ENCODE results near the gene KCNJ14. TPM values are rescaled to one million over a fixed set of nuclear protein-coding genes. Genes with fewer than 3 reads are reported as not detected.

The KCNJ14 gene
- total and polyA plus RNA-seq, 2 experiments from 2014 or later, result 0.48 to 0.97 TPM

- H4K20me1 ChIP-seq (ENCODE audit: insufficient read depth), result no peaks in the 10 kb centered on the region
- peak overlapping the region; percentile 84 for H3K4me2 ChIP-seq (ENCODE audit: unreplicated experiment)
- DNase-seq, result no peak
- H2AFZ ChIP-seq, result peak overlapping the region; percentile 80
- TF ChIP-seq EZH2 (IDR thresholded peaks at IDR 0.05; ENCODE audit: insufficient read depth, poor library complexity, severe bottlenecking) (no peak), EZH2phosphoT487 (IDR thresholded peaks at IDR 0.05; ENCODE audit: insufficient read depth, low read depth) (no peak)
- H3K9ac ChIP-seq, result no peak overlapping the region
- peaks cover 27% of the 10 kb centered on the region for H3K79me2 ChIP-seq (ENCODE audit: insufficient read depth)
- H3F3A ChIP-seq (ENCODE audit: insufficient read depth), result peaks cover 17% of the 10 kb centered on the region
- peaks cover 15% of the 10 kb centered on the region for H3K36me3 ChIP-seq (ENCODE audit: low read depth)
- WGBS, 2 experiments (ENCODE audit: low coverage in 1 of 2, low lambda C conversion rate in 2 of 2, missing lambda C conversion rate in 2 of 2), result 11 to 14% methylated on average over 24 to 40 of the region's 45 CpGs
- H3K4me3 ChIP-seq, result peak overlapping the region; percentile 95
- no peak overlapping the region for H3K27ac ChIP-seq
- in situ Hi-C loops (cut with MboI), result no loop called here
- H3K27me3 ChIP-seq (replicated peaks; ENCODE audit: insufficient read depth), result no peaks in the 10 kb centered on the region
- no peaks in the 10 kb centered on the region for H3K4me1 ChIP-seq (ENCODE audit: insufficient read depth)
- no peaks in the 10 kb centered on the region for H3K9me3 ChIP-seq (ENCODE audit: low read depth)
- H3K9me2 ChIP-seq (ENCODE audit: insufficient read depth), result no peaks in the 10 kb centered on the region
Measured at GRCh38 chr19:48443731-48444128, 11.6 kb upstream of the KCNJ14 start.

- Histone ChIP-seq H3K27ac (peak overlapping the region; percentile 19), H3K79me2 (ENCODE audit: insufficient read depth) (peaks cover 30% of the 10 kb centered on the region), H3K4me2 (ENCODE audit: unreplicated experiment) (peak overlapping the region; percentile 84), H4K20me1 (ENCODE audit: insufficient read depth) (no peaks in the 10 kb centered on the region), H3K9ac (peak overlapping the region; percentile 92), H3K27me3 (replicated peaks; ENCODE audit: insufficient read depth) (no peaks in the 10 kb centered on the region), H3K9me3 (ENCODE audit: low read depth) (no peaks in the 10 kb centered on the region), H2AFZ (peak overlapping the region; percentile 80), H3K9me2 (ENCODE audit: insufficient read depth) (no peaks in the 10 kb centered on the region), H3K4me1 (ENCODE audit: insufficient read depth) (no peaks in the 10 kb centered on the region), H3K36me3 (ENCODE audit: low read depth) (peaks cover 15% of the 10 kb centered on the region), H3F3A (ENCODE audit: insufficient read depth) (peaks cover 17% of the 10 kb centered on the region), H3K4me3 (peak overlapping the region; percentile 95)
- in situ Hi-C loops (cut with MboI), result no loop called here
- TF ChIP-seq EZH2 (IDR thresholded peaks at IDR 0.05; ENCODE audit: insufficient read depth, poor library complexity, severe bottlenecking) (no peak), EZH2phosphoT487 (IDR thresholded peaks at IDR 0.05; ENCODE audit: insufficient read depth, low read depth) (no peak)
- WGBS, 2 experiments (ENCODE audit: low coverage in 1 of 2, low lambda C conversion rate in 2 of 2, missing lambda C conversion rate in 2 of 2), result 9% methylated on average over 29 to 38 of the region's 38 CpGs
- no peak for DNase-seq
Measured at GRCh38 chr19:48444129-48444935, 11.0 kb upstream of the KCNJ14 start.

GRCh38 chr19:48444936-48445200, 10.5 kb upstream of the KCNJ14 start:
- no peaks in the 10 kb centered on the region for H3K9me3 ChIP-seq (ENCODE audit: low read depth)
- TF ChIP-seq EZH2phosphoT487 (IDR thresholded peaks at IDR 0.05; ENCODE audit: insufficient read depth, low read depth), result no peak
- TF ChIP-seq EZH2 (IDR thresholded peaks at IDR 0.05; ENCODE audit: insufficient read depth, poor library complexity, severe bottlenecking), result no peak
- peaks cover 15% of the 10 kb centered on the region for H3K36me3 ChIP-seq (ENCODE audit: low read depth)
- in situ Hi-C loops (cut with MboI), result no loop called here
- no peaks in the 10 kb centered on the region for H3K9me2 ChIP-seq (ENCODE audit: insufficient read depth)
- H3K27me3 ChIP-seq (replicated peaks; ENCODE audit: insufficient read depth), result no peaks in the 10 kb centered on the region
- peak overlapping the region; percentile 92 for H3K9ac ChIP-seq
- H3K4me2 ChIP-seq (ENCODE audit: unreplicated experiment), result peak overlapping the region; percentile 84
- no peaks in the 10 kb centered on the region for H4K20me1 ChIP-seq (ENCODE audit: insufficient read depth)
- H3K27ac ChIP-seq, result peak overlapping the region; percentile 19
- H2AFZ ChIP-seq, result peak overlapping the region; percentile 80
- H3K4me3 ChIP-seq, result peak overlapping the region; percentile 95
- 0 to 1% methylated on average over 3 of the region's 3 CpGs for WGBS, 2 experiments (ENCODE audit: low coverage in 1 of 2, low lambda C conversion rate in 2 of 2, missing lambda C conversion rate in 2 of 2)
- no peaks in the 10 kb centered on the region for H3K4me1 ChIP-seq (ENCODE audit: insufficient read depth)
- peak; percentile 42 for DNase-seq
- H3K79me2 ChIP-seq (ENCODE audit: insufficient read depth), result peaks cover 30% of the 10 kb centered on the region
- peaks cover 17% of the 10 kb centered on the region for H3F3A ChIP-seq (ENCODE audit: insufficient read depth)

DNA sequence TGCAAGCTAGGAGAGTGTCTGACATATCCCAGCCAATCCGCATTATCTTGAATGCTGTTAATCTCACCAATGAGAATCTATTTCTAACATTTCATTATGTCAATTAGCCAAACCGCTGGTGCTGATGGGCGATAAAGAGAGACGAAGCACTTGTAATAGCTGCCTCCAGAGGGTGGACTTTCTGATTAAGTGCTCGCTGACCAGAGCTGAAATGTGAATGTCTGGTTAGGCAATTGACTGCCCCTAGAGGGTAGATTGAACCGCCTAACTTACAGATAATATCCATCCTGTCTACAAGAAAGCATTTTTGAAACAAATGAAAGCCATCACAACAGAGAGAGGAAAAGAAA, 10.1 kb upstream of the KCNJ14 start:
- no peaks in the 10 kb centered on the region for H3K27me3 ChIP-seq (replicated peaks; ENCODE audit: insufficient read depth)
- H3K9ac ChIP-seq, result peak overlapping the region; percentile 92
- H3K4me1 ChIP-seq (ENCODE audit: insufficient read depth), result no peaks in the 10 kb centered on the region
- peaks cover 15% of the 10 kb centered on the region for H3K36me3 ChIP-seq (ENCODE audit: low read depth)
- TF ChIP-seq EZH2 (IDR thresholded peaks at IDR 0.05; ENCODE audit: insufficient read depth, poor library complexity, severe bottlenecking), result no peak
- TF ChIP-seq EZH2phosphoT487 (IDR thresholded peaks at IDR 0.05; ENCODE audit: insufficient read depth, low read depth), result 0 out of 2 replicates have a peak, but pooled peaks have one; percentile 35
- H3K9me2 ChIP-seq (ENCODE audit: insufficient read depth), result no peaks in the 10 kb centered on the region
- WGBS, 2 experiments (ENCODE audit: low coverage in 1 of 2, low lambda C conversion rate in 2 of 2, missing lambda C conversion rate in 2 of 2), result 0 to 1% methylated on average over 6 of the region's 6 CpGs
- no peaks in the 10 kb centered on the region for H3K9me3 ChIP-seq (ENCODE audit: low read depth)
- peak overlapping the region; percentile 95 for H3K4me3 ChIP-seq
- peaks cover 17% of the 10 kb centered on the region for H3F3A ChIP-seq (ENCODE audit: insufficient read depth)
- H3K79me2 ChIP-seq (ENCODE audit: insufficient read depth), result peaks cover 30% of the 10 kb centered on the region
- peak overlapping the region; percentile 80 for H2AFZ ChIP-seq
- peak overlapping the region; percentile 84 for H3K4me2 ChIP-seq (ENCODE audit: unreplicated experiment)
- peak; percentile 97 for DNase-seq
- in situ Hi-C loops (cut with MboI), result no loop called here
- H4K20me1 ChIP-seq (ENCODE audit: insufficient read depth), result no peaks in the 10 kb centered on the region
- peak overlapping the region; percentile 81 for H3K27ac ChIP-seq
